ENCODE measurements around the gene CORO1C. TPM values are rescaled to one million over a fixed set of nuclear protein-coding genes. Genes with fewer than 3 reads are reported as not detected.
"Not testable (repeated sequence)": the region's sequence is repeated elsewhere in the genome, so short reads cannot be mapped to it uniquely, and the experiment has no call there.

Gene CORO1C
- total RNA-seq, 3 donors from 2014 or later (not counting 1 experiment from before 2014, with no cell fraction given) = 28.9 to 43.5 (median 36.0) TPM

GRCh38 chr12:108633081-108633533, 98.2 kb downstream of the CORO1C start:
- H3K27me3 ChIP-seq (ENCODE audit: control insufficient read depth, insufficient read depth, low read length) = no peaks in the 10 kb centered on the region
- H3K4me3 Mint-ChIP-seq = peak overlapping the region; percentile 100
- peak overlapping the region; percentile 58 for H3K4me3 ChIP-seq (ENCODE audit: low read length)

GRCh38 chr12:108631261-108631660, 100.1 kb downstream of the CORO1C start:
- peak overlapping the region; percentile 58 for H3K4me3 ChIP-seq (ENCODE audit: low read length)
- Mint-ChIP-seq H3K4me1 (peaks cover 75 to 76% of the 10 kb centered on the region in 2 donors), H3K4me3 (peak overlapping the region; percentile 100), H3K27ac (peak overlapping the region; percentile 92 to 100)
- not testable (repeated sequence) for H3K27me3 ChIP-seq (ENCODE audit: control insufficient read depth, insufficient read depth, low read length); DNase-seq; H3K9me3 ChIP-seq (ENCODE audit: control insufficient read depth, insufficient read depth, low read length); H3K36me3 Mint-ChIP-seq; H3K27me3 Mint-ChIP-seq (ENCODE audit: low read depth in 2 of 2); H3K9me3 Mint-ChIP-seq; ATAC-seq
- peaks cover 14% of the 10 kb centered on the region for H3K36me3 ChIP-seq (ENCODE audit: control insufficient read depth, insufficient read depth, low read length)
- 70% methylated on average over 4 of the region's 4 CpGs for WGBS (ENCODE audit: insufficient coverage)
- H3K27ac ChIP-seq (ENCODE audit: low read length) = peak overlapping the region; percentile 98
- H3K4me1 ChIP-seq (ENCODE audit: control insufficient read depth, insufficient read depth, low read length) = peaks cover 97% of the 10 kb centered on the region
- intact Hi-C loops (cut with micrococcal nuclease) = loop anchor here (5.0 to 10.0 kb wide), 3 partner anchors 69 to 421 kb away; partner anchors contain the start of genes CMKLR1, ISCU, SART3 and USP30

More at GRCh38 chr12:108633081-108633533, 98.2 kb downstream of the CORO1C start:
- ATAC-seq (no peak), DNase-seq (no peak)
- Mint-ChIP-seq H3K36me3 (peaks cover 7% of the 10 kb centered on the region), H3K9me3 (no peaks in the 10 kb centered on the region), H3K27me3 (ENCODE audit: low read depth in 2 of 2) (no peaks in the 10 kb centered on the region), H3K27ac (peak overlapping the region; percentile 92 to 100), H3K4me1 (peaks cover 67% of the 10 kb centered on the region in 2 donors)
- TF ChIP-seq, protein P1, sequence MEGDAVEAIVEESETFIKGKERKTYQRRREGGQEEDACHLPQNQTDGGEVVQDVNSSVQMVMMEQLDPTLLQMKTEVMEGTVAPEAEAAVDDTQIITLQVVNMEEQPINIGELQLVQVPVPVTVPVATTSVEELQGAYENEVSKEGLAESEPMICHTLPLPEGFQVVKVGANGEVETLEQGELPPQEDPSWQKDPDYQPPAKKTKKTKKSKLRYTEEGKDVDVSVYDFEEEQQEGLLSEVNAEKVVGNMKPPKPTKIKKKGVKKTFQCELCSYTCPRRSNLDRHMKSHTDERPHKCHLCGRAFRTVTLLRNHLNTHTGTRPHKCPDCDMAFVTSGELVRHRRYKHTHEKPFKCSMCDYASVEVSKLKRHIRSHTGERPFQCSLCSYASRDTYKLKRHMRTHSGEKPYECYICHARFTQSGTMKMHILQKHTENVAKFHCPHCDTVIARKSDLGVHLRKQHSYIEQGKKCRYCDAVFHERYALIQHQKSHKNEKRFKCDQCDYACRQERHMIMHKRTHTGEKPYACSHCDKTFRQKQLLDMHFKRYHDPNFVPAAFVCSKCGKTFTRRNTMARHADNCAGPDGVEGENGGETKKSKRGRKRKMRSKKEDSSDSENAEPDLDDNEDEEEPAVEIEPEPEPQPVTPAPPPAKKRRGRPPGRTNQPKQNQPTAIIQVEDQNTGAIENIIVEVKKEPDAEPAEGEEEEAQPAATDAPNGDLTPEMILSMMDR (IDR thresholded peaks at IDR 0.05) = no peak
- intact Hi-C loops (cut with micrococcal nuclease) = loop anchor here (1.0 to 10.0 kb wide), 5 partner anchors 16 to 419 kb away; partner anchors contain the start of genes CMKLR1, ISCU, SART3 and USP30
- H3K36me3 ChIP-seq (ENCODE audit: control insufficient read depth, insufficient read depth, low read length) = peaks cover 3% of the 10 kb centered on the region
- H3K9me3 ChIP-seq (ENCODE audit: control insufficient read depth, insufficient read depth, low read length) = no peaks in the 10 kb centered on the region
- H3K27ac ChIP-seq (ENCODE audit: low read length) = peak overlapping the region; percentile 98
- H3K4me1 ChIP-seq (ENCODE audit: control insufficient read depth, insufficient read depth, low read length) = peaks cover 86% of the 10 kb centered on the region
- 38% methylated on average over 7 of the region's 7 CpGs for WGBS (ENCODE audit: insufficient coverage)

DNA sequence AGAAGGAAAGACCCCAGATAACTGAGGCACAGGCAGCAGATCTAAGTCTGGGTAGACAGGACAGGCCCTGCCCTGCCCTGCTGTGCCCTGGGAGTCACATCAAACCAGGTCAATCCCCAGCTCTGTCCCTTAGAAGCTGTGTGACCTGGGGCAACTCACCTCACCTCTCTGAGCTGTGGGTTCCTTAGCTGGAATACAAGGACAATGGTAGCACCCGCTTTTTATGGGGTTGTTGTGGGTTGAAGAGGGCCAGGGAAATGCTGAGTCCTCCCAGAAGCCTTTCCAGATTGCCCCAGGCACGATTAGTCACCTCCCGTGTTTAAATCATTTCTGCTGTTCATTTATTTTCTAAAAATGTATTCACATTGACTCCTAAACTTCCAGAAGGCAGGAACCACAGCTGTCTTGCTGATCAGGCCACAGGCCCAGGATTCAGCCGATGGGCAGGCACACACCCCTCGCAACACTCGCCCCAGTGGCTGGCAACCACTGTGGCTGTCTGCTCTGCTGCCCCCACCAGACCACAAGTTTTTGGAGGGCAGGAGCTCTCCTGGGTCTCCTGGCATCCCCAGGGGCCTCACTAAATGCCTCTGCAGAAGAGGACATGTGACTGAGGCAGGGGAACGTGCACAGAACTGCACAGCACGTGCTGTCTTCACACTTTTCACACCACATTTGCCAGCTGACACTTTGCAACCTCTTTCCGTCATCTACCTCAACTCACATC, 100.7 kb downstream of the CORO1C start:
- intact Hi-C loops (cut with micrococcal nuclease) = loop anchor here (5.0 to 10.0 kb wide), 3 partner anchors 68 to 422 kb away; partner anchors contain the start of genes CMKLR1, ISCU, SART3 and USP30

More for the DNA sequence above, 100.7 kb downstream of the CORO1C start:
- Mint-ChIP-seq H3K27ac (peak overlapping the region; percentile 92 to 100), H3K27me3 (ENCODE audit: low read depth in 2 of 2) (no peaks in the 10 kb centered on the region), H3K4me3 (peak overlapping the region; percentile 100), H3K9me3 (no peaks in the 10 kb centered on the region), H3K36me3 (peaks cover 10% of the 10 kb centered on the region), H3K4me1 (peaks cover 74% of the 10 kb centered on the region in 2 donors)
- ATAC-seq (peak in 2 of 3 donors; percentile 3 to 15), DNase-seq (peak; percentile 51 to 71)
- Histone ChIP-seq H3K36me3 (ENCODE audit: control insufficient read depth, insufficient read depth, low read length) (peaks cover 15% of the 10 kb centered on the region), H3K4me3 (ENCODE audit: low read length) (peak overlapping the region; percentile 27), H3K27me3 (ENCODE audit: control insufficient read depth, insufficient read depth, low read length) (no peaks in the 10 kb centered on the region), H3K9me3 (ENCODE audit: control insufficient read depth, insufficient read depth, low read length) (no peaks in the 10 kb centered on the region), H3K4me1 (ENCODE audit: control insufficient read depth, insufficient read depth, low read length) (peaks cover 98% of the 10 kb centered on the region), H3K27ac (ENCODE audit: low read length) (peak overlapping the region; percentile 98)
- TF ChIP-seq, protein P1 (IDR thresholded peaks at IDR 0.05) = no peak
- 24% methylated on average over 9 of the region's 9 CpGs for WGBS (ENCODE audit: insufficient coverage)

Data from natural killer cell (primary cell).